ENCODE data around the gene TNRC6C. TPM values are rescaled to one million over a fixed set of nuclear protein-coding genes. Genes with fewer than 3 reads are reported as not detected.

The TNRC6C gene
- total RNA-seq, 4 donors from 2014 or later, result 5.3 to 15.4 (median 6.8) TPM

DNA sequence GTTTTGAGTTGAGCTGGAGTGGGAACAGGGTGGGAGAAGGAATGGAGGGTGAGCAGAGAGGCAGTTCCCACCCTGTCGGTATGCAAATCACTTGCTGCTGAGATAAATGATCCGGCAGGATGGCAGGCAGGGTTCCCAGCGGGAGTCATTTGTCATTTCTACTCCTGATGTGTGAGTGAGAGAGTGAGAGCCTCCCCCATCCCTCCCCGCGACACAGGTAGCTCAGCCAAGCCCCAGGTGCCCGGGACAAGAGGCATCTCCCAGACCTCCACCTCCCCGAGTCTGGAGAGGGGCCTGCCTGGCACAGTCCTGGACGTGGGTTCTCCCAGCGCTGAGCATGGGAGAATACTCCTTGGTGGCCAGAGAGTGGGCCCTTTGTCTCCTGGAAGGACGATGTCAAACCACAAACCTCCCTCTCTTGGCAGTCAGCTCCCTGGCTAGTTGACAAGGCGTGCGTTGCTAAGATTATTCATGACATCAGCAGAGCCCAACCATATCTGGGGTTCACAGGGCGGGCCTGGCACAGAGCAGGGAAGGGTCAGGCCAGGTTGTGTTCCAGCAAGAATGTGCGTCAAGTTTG, 33.7 kb upstream of the TNRC6C start:
- DNase-seq (ENCODE audit: low spot score in 2 of 2), result no peak
- intact Hi-C loops (cut with DNase I; ENCODE audit: low total_unique reads), result no loop called here
- TF ChIP-seq, protein P1, sequence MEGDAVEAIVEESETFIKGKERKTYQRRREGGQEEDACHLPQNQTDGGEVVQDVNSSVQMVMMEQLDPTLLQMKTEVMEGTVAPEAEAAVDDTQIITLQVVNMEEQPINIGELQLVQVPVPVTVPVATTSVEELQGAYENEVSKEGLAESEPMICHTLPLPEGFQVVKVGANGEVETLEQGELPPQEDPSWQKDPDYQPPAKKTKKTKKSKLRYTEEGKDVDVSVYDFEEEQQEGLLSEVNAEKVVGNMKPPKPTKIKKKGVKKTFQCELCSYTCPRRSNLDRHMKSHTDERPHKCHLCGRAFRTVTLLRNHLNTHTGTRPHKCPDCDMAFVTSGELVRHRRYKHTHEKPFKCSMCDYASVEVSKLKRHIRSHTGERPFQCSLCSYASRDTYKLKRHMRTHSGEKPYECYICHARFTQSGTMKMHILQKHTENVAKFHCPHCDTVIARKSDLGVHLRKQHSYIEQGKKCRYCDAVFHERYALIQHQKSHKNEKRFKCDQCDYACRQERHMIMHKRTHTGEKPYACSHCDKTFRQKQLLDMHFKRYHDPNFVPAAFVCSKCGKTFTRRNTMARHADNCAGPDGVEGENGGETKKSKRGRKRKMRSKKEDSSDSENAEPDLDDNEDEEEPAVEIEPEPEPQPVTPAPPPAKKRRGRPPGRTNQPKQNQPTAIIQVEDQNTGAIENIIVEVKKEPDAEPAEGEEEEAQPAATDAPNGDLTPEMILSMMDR (IDR thresholded peaks at IDR 0.05), result no peak
- TF ChIP-seq POLR2A (IDR thresholded peaks at IDR 0.05), result no peak
- 42% methylated on average over 7 to 12 of the region's 14 CpGs for WGBS, 2 donors
- no peak overlapping the region for H3K4me3 ChIP-seq (ENCODE audit: low read depth, poor library complexity, severe bottlenecking)

DNA sequence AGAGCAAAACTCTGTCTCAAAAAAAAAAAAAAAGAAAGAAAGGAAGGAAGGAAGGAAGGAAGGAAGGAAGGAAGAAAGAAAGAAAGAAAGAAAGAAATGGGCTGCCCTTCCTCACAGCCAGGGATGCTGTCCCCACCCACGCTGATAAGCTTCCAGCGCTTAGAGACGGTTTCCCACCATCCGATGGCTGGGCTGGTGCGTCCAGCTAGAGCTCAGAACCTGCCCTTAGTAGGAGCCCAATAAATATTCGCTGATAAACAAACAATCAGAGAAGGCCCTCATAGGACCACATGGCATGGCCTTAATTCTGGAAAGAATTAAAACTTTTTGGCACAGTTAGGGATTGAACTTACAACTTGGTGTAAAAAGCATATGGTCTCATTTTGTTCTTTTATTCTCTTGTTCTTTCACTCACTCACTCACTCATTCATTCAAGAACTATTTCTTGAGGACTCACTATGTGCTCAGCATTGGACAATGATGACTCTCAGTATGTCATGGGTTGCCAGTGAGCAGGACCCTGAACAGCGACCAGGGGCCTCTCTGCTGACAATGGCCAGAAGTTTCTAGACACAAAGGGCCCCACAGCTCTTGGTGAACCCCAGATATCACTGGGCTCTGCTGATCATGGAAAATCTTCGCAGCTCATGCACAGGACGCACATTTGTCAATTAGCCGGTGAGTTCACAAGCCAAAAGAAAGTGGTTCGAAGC, 32.5 kb upstream of the TNRC6C start:
- TF ChIP-seq, protein P1 (IDR thresholded peaks at IDR 0.05), result no peak
- no peak for TF ChIP-seq POLR2A (IDR thresholded peaks at IDR 0.05)
- H3K4me3 ChIP-seq (ENCODE audit: low read depth, poor library complexity, severe bottlenecking), result no peak overlapping the region
- WGBS, 2 donors, result 88 to 91% methylated on average over 11 of the region's 11 CpGs
- no peak for DNase-seq (ENCODE audit: low spot score in 2 of 2)
- intact Hi-C loops (cut with DNase I; ENCODE audit: low total_unique reads), result no loop called here

DNA sequence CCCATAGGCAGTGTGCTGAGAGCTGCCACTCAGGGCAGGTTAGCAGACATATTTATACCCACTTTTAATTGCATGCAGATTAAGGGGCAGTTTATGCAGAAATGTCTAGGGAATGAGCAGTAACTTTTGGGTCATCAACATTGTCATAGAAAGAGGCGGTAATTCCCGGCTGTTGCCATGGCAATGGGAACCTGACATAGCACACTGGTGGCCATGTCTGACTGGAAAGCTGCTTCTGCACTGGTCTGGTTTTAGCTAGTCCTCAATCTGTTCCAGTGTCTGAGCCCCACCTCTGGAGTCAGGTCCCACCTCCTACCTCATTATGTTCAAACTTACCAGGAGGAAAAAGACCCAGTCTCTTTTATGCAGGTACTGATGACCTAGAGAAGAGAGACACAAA, 31.5 kb upstream of the TNRC6C start:
- 88 to 93% methylated on average over 2 of the region's 2 CpGs for WGBS, 2 donors

DNA sequence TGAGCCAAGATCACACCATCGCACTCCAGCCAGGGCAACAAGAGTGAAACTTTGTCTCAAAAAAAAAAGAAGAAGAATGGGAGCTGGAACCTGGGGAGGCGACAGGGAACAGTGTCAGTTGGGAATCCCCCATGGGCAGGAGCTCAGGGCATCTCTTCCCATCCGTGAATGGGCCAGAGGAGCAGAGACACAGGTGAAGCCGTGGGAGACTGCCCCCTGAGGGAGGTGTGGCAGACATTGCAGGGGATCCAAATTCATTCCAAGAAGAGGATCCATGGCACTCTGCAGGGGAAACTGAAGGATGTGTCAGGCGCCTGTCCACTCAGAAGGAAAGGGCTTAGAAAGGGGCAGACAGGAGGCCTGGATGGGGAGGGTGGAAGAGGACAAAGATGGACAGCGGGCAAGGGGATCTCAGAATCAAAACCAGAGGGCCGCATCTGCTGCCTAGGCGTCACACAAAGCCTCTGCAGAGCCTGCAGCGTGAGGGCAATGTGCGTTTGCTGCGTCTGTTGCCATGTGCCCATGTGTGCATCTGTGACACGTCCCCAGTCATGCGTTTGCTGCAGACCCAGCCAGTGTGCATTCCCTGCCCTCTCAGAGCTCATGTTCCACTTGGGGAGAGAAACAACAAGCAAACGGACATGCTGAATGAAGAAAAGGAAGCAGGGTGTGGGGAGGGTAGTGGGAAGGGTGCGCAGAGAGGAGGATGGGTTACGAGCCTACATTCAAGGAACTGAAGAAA, 30.6 kb upstream of the TNRC6C start:
- no peak overlapping the region for H3K4me3 ChIP-seq (ENCODE audit: low read depth, poor library complexity, severe bottlenecking)
- 77 to 86% methylated on average over 16 of the region's 16 CpGs for WGBS, 2 donors
- TF ChIP-seq POLR2A (IDR thresholded peaks at IDR 0.05), result no peak
- TF ChIP-seq, protein P1 (IDR thresholded peaks at IDR 0.05), result no peak
- no peak for DNase-seq (ENCODE audit: low spot score in 2 of 2)
- intact Hi-C loops (cut with DNase I; ENCODE audit: low total_unique reads), result no loop called here

More for the DNA sequence above, 31.5 kb upstream of the TNRC6C start:
- TF ChIP-seq, protein P1 (IDR thresholded peaks at IDR 0.05), result no peak
- no peak for TF ChIP-seq POLR2A (IDR thresholded peaks at IDR 0.05)
- H3K4me3 ChIP-seq (ENCODE audit: low read depth, poor library complexity, severe bottlenecking), result no peak overlapping the region
- intact Hi-C loops (cut with DNase I; ENCODE audit: low total_unique reads), result no loop called here
- no peak for DNase-seq (ENCODE audit: low spot score in 2 of 2)

DNA sequence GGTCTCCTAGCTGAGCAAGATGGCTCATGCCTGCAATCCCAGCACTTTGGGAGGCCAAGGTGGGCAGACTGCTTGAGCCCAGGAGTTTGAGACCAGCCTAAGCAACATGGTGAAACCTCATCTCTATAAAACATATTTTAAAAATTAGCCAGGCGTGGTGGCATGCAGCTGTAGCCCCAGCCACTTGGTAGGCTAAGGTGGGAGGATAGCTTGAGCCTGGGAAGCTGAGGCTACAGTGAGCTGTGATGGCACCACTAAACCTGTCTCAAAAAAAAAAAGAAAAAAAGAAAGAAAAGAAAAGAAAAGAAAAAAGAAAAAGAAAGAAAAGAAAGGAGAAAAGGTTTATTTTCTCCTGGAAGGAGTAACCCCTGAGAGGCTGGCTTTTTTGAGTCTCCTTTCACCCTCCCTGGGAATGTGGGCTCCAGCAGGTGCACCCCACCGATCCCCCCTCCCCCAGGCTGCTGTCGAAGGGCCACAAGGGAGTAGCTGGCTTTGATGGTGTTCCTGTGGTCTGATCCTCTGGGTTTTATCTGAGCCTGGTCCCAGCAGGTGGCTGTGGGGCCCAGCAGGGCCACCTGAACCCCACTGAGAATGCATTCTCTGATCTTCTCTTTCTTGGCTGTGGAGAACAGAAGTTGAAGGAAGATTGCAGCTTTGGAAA, 29.9 kb upstream of the TNRC6C start:
- no peak for TF ChIP-seq POLR2A (IDR thresholded peaks at IDR 0.05)
- TF ChIP-seq, protein P1 (IDR thresholded peaks at IDR 0.05), result no peak
- DNase-seq (ENCODE audit: low spot score in 2 of 2), result no peak
- H3K4me3 ChIP-seq (ENCODE audit: low read depth, poor library complexity, severe bottlenecking), result no peak overlapping the region
- WGBS, 2 donors, result 73 to 83% methylated on average over 3 of the region's 3 CpGs
- intact Hi-C loops (cut with DNase I; ENCODE audit: low total_unique reads), result no loop called here

Measured in lower leg skin (tissue), 4 donors.